RCC 7860 (cell line): ENCODE data around the gene PCYT2.
A peak's percentile ranks its signal among the peaks of the same experiment; 100 is the strongest.

Experiments
- DNase-seq: peaks from one replicate; pipeline ENCODE4 v3.0.0-alpha.2; 2015; ENCODE audit warnings: low spot score
- FAIRE-seq: peaks from 2 replicates; lab custom pipeline; 2012; peaks lifted over from hg19 to GRCh38; lab: Jason Lieb, UNC

Gene PCYT2

DNA sequence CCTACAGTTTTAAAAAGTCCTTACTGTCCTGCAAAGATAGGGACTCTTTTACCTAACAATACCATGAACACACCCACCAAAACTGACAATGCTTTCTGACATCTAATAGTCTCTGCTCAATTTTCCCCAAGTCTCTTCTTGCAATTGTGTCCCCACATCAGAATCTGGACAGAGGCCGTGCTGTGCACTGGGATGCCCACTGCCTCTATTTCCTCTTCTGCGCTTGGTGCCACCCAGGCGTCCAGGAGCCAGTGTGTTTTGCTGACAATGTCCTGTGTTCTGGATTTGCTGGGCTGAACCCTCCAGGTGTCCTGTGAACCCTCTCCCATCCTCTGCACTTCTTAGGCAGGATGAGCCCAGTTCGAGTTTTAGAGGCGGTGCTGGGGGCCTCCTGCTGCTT, 33.6 kb downstream of the PCYT2 start:
- no peak for DNase-seq
- FAIRE-seq: no peak

DNA sequence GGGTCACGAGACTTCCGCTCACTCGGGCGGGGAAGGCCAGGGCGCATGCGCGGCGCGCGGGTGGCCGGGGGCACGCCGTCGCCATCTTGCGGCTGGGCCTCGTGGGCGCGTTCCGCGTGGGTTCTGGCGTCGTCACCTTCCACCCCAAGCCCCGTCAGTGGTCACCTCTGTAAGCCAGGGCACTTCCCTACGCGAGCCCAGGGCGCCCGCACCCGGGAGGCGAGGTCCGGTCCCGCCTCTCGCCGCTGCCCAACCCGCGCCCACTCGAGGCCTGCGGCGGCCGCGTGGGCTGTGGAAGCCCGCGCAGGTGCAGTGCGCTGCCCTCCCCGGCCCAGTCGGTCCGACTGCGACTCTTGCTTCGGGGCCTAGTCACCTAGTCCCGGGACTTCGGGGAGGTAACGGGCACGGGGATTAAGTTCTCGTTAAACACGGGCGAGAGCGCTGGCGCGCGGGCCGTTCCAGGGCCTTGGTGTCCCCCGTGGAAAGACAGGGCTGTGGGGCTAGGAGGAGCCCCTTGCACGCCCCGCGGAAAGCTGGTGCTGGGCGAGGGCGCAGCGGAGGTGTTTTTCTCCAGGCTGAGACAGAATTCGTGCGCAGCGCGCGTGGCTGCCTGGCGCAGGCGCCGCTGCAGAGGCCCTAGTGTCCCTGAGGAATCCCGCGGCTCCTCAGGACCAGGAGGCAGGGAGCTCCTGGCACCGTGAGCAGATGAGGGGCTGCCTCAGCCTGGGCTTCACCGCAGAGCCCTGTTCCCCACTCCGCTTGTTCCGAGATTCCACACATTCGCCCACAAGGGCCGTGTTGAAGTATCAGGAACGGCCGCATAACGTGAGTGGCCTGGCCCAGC, 39.6 kb downstream of the PCYT2 start:
- DNase-seq (peak; percentile 81), FAIRE-seq (no peak)

DNA sequence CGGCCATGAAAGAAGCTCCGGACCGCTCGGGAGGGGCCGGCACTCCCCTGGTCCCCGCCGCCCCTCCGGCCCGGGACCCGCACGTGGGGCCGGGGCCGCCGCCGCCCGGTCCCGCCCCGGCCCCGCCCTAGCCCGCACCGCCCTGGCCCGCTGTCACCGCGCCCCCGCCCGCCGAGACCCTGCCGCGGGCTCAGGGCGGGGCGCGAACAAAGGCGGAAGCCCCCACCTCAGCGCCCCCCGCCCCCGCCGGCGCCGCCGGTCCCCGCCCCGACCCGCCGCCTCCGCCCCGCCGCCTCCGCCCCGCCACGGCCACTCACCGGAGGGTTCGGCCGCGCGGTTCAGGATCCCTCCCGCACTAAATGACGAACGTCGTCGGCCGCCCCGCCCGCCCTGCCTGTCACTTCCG, 40.2 kb downstream of the PCYT2 start, which contains the start of gene ARHGDIA:
Gene ARHGDIA (minus strand): TSS at position 357 of the 406 bp plus-strand sequence. CDS start 1,407 bp downstream, outside the sequence.
- DNase-seq: no peak
- no peak for FAIRE-seq

DNA sequence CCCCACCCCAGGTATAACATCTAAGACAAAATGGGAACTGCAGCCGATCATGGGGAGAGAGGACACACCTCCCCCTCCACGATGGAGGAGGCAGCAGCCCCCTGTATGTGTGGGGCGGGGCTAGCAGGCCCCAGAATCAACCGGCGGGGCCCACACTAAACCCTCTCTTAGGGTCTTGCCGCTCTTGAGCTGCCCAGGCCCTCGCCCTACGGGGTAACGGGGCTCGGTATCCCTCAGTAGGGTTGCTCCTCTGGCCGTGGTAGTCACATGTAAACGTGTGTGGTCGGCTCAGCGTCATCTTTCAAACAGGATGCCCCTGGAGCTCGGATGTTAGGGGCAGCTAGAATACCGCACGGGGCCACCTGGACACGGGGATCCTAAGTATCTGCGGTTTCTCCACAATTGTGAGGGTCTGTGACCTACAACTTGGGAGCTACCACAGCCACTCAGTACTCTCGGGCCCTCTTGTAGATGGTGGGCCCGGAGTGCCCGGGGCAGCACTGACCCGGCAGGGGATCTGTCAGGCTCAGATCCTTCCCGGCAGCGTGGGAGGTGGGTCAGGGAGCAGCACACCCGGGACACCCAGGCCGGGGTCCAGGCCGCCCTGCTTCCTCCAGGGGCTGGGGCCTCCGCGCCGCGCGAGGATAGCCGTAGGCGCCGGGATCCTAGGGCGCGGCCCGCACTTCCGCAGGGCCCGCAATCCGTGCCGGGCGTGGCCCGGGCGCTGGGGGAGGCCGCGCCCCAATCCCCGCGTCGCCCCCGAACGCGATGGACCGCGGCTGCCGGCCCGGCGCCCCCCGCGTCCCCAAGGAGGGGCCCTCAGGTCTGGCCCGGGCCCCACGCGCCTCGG, 40.8 kb downstream of the PCYT2 start:
- DNase-seq: peak; percentile 41
- no peak for FAIRE-seq

DNA sequence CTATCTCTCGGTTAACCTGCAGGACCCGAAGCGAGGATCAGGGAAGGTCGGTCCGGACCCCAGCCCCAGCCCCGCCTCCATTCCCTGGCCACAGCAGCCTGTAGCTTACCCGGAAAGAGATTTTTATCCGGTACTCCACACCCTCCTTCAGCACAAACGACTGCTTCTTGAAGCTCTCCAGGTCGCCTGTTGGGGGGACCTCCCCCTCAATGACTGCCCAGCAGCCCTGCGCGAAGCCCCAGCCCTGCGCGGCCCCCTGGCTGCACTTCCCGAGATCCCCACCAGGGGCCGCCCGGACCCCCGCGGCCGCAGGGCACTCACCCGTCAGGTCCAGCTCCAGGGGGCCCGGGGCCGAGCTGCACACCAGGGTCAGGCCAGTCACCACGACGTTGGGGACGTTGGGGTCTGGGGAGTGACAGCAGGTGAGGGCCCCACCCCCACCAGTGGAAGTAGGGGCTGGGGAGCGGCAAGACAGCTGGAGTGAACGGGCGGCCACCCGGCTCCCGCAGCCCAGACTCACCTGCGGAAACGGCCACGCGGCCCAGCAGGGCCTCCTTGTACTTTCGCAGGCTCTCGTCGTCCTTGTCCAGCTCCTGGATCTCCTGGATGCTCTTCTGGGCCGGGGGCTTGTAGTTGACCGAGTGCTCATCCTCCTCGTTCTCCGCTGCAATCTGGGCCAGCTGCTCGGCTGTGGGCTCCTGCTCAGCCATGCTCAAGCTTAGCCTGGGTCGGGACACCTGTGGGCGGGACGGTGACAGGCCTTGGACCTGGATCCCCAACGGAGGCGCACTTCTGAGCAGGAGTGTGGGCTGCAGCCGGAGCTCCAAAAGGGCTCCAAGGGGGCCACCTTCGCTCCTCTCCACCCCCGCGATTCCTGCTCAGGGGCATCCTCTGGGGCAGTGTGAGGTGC, 41.7 kb downstream of the PCYT2 start:
- no peak for FAIRE-seq
- no peak for DNase-seq

DNA sequence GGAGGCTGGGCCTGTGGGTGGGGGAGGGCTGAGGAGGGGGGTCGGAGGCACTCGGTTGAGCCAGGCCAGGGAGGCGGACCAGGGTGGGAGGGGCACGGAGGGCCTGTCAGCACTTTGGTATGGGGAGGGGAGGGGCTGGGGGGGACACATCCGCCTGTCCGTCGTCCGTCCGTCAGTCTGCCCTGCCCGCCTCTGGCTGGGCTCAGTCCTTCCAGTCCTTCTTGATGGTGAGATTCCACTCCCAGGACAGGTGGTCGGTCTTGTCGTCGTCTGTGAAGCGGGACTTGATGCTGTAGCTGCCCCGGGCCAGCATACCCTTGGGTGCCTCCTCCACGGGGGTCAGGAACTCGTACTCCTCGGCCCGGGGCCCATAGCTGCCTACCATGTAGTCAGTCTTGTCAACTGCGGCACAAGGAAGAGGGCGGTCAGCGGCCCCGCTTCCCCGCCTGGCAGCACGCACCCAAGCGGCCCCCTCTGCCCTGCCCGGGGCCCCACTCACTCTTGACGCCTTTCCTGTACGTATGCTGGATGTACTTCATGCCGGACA, 42.5 kb downstream of the PCYT2 start:
- DNase-seq: peak; percentile 77
- FAIRE-seq: no peak

DNA sequence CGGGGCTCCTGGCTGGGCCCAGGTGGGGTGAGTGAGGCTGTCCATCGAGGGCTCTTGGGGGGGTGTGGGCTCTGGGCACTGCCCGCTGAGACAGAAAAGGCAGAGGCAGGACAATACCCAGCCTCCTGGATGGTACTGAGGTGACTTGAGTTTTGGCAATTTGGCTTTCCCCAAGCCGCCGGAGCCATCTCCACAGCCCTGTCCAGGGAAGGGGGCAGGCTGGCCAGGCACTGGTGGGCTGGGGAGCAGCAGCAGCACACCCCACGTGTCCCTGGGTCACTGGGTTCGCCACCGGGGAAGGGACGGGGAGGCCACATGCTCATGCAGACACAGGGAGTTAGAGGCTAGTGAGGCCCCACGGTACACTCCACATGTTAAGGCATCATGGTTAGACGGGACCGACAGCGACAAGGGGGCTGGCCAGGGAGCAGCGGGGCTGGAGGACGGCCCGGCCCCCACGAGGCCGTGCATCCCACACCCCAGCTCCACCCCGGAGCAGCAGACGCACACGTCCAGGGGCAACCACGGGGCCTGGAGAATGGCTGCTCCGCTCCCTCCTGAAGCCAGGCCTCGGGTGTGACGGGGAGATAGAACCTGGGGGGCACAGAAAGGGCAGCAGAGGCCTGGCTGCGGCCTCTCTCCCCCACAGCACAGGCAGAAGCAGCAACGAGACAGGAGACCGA, 43.1 kb downstream of the PCYT2 start:
- FAIRE-seq: no peak
- no peak for DNase-seq

DNA sequence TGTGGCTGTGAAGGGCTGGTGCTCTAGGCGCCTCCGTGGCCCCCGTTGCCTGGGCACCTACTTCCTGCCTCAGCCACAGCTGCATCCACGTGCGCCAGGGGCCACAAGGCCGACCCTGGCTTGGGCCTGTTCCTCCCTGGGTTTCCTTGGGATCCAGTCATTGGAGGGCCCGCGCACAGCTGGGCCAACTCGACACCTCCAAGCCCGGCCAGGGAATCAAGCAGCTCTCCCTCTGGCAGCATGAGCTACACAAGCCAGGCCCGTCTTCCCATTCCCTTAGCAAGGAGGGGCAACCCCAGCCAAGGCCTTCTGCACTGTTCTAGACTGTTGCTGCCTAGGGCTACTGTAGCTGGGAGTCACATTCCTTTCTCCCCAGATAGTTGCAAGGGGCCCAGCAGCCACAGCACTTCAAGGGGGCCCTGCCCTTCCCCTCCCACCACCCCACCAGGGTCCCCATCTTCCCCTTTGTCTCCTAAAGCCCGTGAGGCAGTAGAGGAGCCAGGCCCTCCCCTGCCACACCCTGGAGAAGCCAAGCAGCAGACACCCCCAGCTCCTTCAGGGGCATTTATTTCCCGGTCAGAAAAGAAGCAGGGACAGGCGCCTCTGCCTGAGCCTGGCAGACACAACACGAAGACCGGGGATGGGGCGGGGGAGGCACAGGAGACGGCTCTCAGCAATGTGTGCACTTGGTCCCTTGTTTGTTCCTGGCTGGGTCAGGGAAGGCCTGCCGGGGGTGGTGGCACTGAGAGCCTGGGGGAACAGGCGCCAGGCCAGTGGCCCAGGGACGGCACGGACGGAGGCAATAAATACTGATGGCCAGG, 43.8 kb downstream of the PCYT2 start:
- peak; percentile 34 for DNase-seq
- FAIRE-seq: no peak

DNA sequence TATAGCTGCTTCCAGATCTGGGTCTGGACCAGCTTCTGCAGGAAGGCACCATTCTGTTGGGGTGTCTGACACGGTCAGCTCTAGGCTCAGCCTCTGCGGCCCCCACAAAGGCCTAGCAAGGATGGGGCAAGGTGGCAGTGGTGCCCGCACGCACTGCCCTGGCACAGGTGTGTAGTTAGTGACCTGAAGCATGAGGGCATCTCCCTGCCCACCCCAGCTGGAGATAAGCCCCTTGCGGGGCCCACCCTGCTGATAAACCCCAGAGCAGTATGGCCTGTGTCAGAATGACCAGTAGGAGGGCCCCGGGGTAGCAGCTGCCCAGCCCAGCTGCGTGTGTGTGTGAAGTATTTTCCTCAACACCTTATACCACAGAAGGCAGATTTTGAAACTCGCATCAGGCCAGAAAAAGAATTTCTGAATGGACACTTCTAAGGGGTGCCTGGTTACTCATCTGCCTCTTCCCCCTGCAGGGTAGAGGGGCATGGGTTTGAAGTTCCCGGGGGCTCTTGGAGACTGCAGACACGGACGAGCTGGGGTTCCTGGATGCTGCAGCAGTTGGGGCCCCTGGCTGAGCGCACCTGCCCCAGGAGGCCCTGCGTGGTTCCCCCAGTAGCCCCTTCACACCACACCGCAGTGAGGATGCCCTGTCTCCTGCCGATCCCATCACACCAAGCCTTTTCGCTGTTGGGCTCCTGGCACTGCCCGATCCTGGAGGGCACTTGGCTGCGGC, 44.6 kb downstream of the PCYT2 start:
- no peak for DNase-seq
- no peak for FAIRE-seq

DNA sequence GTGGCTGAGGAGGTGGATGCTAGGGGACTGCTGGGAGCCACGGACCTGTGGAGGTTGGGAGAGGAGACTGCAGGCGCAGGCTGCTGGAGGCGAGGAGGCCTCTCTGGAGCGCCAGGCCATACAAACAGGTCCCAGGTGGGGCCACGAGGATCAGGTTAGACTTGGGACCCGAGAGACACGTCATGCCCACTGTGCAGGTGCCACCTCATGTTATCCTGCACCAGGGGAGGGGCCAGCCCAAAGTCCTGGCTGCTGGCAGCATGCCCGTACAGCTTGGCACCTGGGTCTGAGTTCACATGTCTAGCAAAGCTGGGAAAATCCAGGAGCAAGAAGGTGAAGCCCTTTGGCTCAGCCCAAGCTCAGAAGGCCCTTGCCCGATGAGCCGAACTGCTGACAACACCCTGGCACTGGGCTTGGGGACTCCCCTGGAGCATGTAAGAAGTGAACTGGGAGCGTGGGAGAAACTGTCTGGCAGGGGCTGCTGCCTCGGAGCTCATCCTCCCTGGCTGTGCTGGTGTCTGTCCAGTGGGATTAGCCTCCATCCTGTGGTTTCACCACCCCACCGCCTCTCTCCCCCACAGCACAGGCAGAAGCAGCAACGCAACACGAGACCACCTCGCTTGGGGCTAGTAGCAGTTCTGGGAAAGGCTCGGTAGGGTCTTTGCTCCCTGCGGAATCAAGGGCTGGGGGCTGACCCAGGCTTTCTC, 45.3 kb downstream of the PCYT2 start:
- FAIRE-seq (no peak), DNase-seq (peak; percentile 13)

DNA sequence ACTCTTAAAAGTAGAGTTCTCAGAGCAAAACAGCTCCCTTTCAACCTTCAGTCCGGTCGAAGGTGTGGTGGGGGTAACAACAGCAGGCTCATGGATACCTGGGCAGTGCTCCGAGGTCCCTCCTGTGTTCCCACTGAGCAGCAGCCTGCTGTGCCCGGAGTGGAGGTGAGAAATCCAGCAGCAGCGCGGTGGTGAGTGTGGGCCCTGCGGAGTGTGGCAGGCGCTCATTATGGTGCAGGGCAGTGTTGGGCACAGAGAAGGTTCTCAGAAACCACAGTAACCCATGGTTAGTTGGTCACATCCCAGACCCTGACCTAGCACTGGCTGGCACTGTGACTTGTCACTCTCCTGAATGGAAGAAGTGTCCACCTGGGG, 45.9 kb downstream of the PCYT2 start:
- no peak for DNase-seq
- FAIRE-seq: no peak

DNA sequence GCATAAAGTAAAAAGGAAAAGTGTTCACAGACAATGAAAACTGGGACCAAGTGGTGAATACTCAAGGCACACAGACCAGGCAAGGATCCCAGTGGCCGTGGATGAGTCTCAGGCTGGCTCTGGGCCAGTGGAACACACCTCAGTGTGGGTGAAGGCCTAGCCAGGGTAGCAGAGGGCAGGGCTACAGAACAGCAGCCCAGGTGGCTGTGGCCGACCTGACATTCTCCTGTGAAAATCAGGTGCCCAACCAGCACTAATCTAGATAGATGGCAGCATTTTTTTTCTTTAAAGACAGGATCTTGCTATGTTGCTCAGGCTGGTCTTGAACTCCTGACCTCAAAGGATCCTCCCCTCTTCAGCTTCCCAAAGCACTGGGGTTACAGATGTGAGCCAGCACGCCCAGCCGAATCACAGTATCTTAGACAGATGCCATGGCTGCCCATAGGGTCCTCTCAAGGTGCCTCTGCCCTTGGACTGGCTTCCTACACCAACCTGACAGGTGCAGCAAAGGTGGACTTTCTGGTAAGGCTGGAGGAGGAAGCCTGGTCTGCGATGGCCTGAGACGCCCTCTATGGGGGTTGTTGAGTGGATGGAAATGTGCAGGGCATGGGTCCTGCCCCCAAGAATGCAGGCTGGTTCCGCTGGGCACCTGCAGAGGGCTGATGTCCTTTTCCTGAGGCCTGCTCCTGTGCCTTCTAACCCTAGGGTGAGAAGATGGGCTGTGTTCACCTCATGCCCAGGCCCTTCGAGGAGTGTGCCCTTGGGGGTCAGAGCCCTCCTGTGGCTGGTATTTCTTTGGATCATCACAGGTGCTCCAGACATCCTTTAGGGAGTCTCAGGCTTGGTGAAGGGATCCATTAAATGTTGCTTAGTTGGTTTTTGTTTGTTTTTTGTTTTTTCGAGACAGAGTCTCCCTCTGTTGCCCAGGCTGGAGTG, 47.1 kb downstream of the PCYT2 start:
- no peak for DNase-seq
- no peak for FAIRE-seq

DNA sequence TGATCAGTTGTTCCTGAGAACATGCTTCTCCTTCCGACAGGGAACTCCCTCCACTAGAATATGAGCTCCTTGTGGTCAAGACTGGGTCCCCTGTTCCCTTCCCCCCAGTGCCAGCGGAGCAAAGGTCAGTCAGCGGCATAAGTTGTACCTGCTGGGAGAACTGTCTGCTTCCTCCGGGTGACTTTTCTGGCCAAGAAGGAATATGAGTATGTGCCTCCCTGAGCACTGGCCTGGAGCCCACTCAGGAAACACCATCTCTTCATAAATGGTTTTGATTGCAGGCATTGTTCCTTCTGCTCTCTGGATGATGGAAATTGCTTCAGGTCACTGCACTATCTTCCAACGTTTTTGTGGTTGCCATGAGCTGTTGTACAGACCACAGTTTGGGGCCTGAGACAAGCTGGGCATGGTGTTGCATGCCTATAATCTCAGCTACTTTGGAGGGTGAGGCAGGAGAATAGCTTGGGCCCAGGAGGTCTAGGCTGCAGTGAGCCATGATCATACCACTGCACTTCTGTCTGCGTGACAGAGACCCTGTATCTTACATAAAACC, 48.0 kb downstream of the PCYT2 start:
- DNase-seq (no peak), FAIRE-seq (no peak)

DNA sequence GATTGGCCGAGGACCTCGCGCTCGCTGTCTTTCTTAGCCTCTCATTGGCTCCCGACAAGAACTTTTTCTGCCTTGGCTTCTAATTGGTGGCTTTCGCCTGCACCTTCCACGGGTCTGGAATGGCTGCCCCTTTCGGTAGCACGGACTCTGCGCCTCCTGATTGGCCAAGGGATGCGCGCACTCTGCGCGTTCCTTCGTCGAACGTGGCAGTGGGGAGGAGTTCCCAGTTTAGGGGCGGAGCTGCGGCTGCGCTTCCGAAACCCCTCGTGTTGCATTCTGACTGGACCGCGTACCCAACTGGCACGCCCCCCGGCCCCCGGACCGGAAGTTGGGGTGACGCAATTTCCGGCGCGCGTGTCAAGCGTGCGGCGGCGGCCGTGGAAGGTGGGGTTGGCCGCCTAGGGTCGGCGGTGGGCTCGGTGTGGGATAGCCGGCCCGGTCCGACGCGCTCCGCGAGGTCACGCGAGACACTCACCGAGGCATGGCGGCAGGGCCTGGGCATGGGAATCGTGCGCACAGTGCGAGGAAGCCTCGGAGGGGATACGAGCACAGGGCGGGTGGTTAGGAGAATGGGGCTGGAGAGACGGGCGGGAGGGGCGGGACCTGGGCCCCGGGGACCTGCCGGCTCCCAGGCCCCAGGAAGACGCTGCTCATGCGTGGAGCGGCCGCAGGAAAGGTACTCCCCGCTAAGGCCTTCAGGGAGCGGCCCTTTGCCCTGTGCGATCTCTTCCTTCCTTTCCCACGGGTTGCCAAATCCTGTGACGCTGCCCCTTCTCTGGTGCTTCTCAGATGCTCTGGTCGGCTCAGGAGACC, 50.2 kb downstream of the PCYT2 start:
- FAIRE-seq (peak; percentile 93), DNase-seq (peak; percentile 100)

DNA sequence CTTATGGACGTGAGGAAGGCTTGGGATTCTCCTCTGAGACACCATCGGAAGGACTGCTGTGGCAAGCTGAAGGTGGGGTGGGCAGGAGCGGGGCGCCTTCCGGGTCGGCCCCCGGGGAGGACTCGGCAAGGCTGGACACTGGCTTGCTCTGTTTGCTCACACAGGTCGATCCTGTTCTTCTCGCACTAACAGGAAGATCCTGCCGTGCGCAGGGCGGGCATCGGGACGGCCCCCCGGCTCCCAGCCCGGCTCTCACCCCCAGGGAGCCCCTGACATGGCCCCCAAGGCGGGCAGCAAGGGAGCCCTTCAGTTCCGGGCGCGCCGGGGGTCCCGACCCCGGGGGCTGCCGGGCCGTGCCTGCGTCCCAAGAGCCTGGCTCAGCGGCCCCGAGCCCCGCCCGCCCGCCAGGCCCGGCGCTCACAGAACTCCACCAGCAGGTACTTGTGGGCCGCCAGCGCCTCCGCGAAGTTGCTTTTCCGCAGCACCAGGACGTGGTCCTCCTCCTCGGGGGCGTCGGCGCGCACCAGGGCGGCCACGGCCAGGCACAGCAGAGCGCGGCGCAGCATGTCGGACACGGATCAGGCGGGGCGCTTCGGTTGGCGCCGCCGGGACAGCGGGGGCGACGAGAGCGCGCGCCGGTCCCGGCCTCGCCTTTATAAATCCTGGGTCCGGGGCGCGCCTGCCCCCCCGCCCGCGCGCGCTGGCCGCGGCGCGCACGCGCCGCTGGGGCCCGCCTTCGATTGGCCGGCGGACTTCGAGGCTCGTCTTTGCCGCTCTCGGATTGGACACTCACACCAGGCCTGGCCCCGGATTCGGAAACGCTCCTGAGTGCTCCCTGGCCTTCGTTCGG, 51.1 kb downstream of the PCYT2 start, which contains the start of gene P4HB:
Gene P4HB (minus strand): TSS at position 630 of the 850 bp plus-strand sequence. CDS start 64 bp downstream, at position 566.
- no peak for DNase-seq
- FAIRE-seq: no peak
